ENCODE measurements around the gene ITPA.
"Not testable (repeated sequence)": the region's sequence is repeated elsewhere in the genome, so short reads cannot be mapped to it uniquely, and the experiment has no call there.

The ITPA gene

GRCh38 chr20:3173610-3174441 lies 35.5 kb upstream of the ITPA start:
- peak; percentile 79 to 91 for DNase-seq

DNA sequence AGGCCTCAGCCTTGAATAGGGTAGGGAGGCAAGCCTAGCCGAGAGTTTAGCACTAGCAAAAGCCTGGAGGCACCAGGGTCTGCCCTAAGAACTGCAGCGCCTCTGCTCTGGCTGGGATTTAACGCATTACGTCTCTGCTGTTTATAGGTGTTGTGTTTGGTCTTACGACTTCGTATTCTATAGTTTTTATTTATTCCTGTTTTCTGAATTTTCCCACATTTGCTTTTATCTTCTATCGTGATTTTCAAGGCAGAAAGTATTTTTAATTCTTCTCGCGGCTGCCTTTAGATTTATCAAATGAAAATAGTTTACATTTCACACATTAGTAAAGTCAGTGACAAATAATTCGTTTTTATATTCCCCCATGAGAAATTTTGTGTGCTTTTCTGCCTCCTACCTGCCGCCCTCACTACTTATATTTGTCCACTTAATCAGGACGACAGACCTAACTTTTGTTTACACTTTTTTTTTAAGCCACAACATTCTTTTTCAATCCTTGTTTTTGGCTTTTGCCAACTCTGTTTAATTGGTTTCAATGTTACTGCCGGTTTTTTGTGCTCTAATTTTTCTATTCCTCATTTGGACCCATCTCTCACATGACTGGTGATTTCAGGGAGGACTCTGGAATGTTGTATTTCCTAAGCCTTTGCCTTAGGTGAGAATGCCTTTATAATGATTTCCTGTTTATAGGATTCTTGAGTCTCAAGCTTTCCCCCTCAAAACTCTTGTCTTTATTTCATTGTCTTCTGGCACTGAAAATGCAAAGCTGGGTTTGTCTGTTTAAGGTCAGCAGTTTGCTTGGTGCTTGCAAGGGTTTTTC lies 34.6 kb upstream of the ITPA start:
- DNase-seq, result no peak

DNA sequence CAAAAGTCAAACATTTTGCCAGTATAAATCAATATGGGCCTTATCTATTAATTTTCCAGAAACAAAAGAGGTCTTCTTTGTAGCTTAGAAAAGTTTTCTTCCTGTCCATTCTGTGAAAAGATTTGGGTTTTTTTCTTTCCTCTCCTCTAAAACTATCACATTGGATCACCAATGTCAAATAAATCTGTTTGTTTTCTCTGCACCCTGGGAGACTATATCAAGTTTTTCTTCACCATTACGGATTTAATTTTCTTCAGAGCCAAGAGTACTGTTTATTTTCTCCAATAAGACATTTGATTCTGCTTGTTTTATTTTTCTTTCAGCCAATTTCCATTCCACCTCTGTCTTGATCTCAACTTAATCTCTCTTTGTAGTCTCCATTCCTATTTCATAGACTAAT lies 34.0 kb upstream of the ITPA start:
- no peak for DNase-seq

GRCh38 chr20:3177746-3178485 lies 31.4 kb upstream of the ITPA start:
- DNase-seq, result no peak

- DNase-seq, result no peak
These were observed 29.0 kb upstream of the ITPA start for GRCh38 chr20:3180319-3180718.

GRCh38 chr20:3181270-3181669 lies 28.0 kb upstream of the ITPA start:
- DNase-seq, result no peak

DNA sequence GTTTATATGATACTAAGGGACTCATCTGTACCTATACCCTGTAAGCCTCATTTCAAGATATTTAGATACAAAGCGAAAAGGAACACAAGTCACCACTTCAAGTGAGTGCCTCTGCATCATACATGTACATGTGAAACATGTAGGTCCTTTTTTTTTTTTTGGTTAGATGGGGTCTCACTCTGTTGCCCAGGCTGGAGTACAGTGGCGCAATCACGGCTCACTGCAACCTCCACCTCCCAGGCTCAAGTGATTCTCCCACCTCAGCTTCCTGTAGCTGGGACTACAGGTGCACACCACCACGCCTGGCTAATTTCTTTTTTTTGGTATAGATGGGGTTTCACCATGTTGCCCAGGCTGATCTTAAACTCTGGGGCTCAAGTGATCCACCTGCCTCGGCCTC lies 26.9 kb upstream of the ITPA start:
- DNase-seq, result not testable (repeated sequence)

- no peak for DNase-seq
These were observed 25.2 kb upstream of the ITPA start for GRCh38 chr20:3183896-3184612.

GRCh38 chr20:3187861-3188260 lies 21.4 kb upstream of the ITPA start:
- DNase-seq, result not testable (repeated sequence)

- DNase-seq, result no peak
These were observed 20.4 kb upstream of the ITPA start for GRCh38 chr20:3188823-3189413.

- DNase-seq, result no peak
These were observed 19.7 kb upstream of the ITPA start for GRCh38 chr20:3189561-3190131.

- no peak for DNase-seq
These were observed 18.6 kb upstream of the ITPA start for GRCh38 chr20:3190681-3191111.

- DNase-seq, result no peak
These were observed 16.9 kb upstream of the ITPA start for GRCh38 chr20:3192226-3193015.

GRCh38 chr20:3193806-3194616 lies 15.3 kb upstream of the ITPA start:
- no peak for DNase-seq

DNA sequence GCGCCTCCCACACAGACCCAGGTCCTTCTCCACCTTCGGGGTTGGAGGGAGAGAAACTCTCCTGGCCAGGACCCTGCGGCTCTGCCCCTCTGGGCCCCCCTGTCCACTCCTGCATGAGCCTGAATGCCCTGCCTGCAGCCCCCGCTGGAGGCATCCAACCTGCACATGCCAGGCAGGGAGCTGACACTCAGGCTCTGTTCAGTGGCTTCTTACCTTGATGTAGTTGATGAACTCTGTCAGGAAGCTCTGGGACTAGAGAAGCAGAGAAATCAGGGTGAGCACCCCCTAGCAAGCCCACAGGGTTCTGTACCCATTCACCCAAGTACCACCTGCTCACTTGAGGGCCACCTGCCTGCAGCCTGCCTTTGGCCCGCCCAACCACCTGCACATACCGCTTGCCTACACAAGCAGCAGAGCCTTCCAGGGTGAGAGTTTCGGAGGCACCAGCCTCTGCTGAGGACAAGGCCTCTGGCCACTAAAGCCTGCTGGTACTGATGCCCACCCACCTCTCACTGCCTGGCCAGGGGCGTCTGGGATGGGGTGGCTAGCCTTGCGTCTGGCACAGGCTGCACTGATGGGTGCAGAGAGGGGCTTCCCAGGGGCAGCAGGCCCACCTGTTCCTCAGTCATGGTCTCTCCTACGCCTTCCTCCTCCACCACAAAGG lies 14.5 kb upstream of the ITPA start:
- no peak for DNase-seq

DNA sequence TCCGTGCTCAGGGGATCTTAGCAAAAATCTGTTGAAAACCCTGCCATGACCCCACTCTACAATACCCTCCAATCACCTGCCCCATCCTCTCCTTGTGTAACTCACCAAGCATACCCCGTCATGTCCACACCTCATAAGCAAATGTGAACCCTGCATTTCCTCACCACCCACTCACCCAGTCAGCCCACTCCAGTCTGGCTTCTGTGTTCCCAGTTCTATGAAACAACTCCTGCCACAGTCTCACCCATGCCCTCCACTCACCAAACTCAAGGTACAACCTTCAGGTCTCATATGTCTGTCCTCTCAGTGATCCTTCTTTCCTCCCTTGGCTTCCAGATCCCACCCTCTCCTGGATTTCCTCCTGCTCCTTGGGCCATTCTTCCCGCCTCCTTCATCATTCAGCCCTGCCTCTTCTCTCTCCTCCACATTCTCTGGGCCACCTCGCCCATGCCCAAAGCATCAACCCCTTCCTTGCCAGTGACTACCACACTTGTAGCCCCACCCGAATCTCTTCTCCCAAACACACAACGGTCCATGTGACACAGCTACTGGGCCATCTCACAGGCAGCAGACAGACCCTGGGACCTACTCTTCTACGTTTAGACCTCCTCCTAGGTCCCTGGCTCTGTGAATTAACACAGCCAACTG lies 13.6 kb upstream of the ITPA start:
- no peak for DNase-seq

DNA sequence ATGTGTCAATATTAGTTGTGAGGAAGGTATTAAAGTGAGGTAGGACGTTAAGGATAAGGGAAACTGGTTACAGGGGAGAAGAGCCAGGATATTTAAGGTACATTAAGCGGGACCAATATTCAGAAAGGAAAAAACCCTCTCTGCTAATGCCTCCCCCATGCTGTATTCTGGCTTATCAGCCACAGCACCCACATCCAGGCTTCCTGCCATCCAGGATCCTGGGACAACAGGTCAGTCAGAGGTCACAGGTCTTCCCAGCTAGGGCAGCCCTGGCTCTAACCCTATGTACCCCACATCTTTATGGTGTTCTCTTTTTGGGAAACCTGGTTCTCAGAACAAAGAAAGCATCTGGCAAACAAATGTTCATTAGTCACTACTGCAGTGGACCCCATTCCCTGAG lies 10.1 kb upstream of the ITPA start:
- DNase-seq, result no peak

GRCh38 chr20:3199976-3200755 lies 9.1 kb upstream of the ITPA start:
- no peak for DNase-seq

All from NCI-H446 (cell line).